Endothelial cell (in vitro differentiated cells): Measurements from ENCODE around the gene PCDH1. TPM values are rescaled to one million over a fixed set of nuclear protein-coding genes. Genes with fewer than 3 reads are reported as not detected.

ENCODE experiments used
- DNase-seq: peaks from one replicate; pipeline ENCODE4 v3.0.0; 2021; ENCODE audit warnings: low spot score
- H3K27ac Mint-ChIP-seq: one replicate; pipeline ENCODE4 v1.8.0; 2021; ENCODE audit warnings: mixed read lengths, inconsistent platforms; ENCODE audit not compliant: unreplicated experiment
- H3K27me3 Mint-ChIP-seq: one replicate; pipeline ENCODE4 v1.8.0; 2021; ENCODE audit warnings: mild to moderate bottlenecking, moderate library complexity, mixed read lengths, inconsistent platforms; ENCODE audit not compliant: unreplicated experiment
- H3K36me3 Mint-ChIP-seq: one replicate; pipeline ENCODE4 v1.8.0; 2021; ENCODE audit warnings: mild to moderate bottlenecking, low read depth, mixed read lengths, inconsistent platforms; ENCODE audit not compliant: unreplicated experiment
- H3K4me1 Mint-ChIP-seq: one replicate; pipeline ENCODE4 v1.8.0; 2021; ENCODE audit warnings: mild to moderate bottlenecking, mixed read lengths, inconsistent platforms; ENCODE audit not compliant: unreplicated experiment
- H3K4me3 Mint-ChIP-seq: one replicate; pipeline ENCODE4 v1.8.0; 2021; ENCODE audit warnings: mild to moderate bottlenecking, mixed read lengths, inconsistent platforms; ENCODE audit not compliant: unreplicated experiment
- H3K9me3 Mint-ChIP-seq: one replicate; pipeline ENCODE4 v1.8.0; 2021; ENCODE audit warnings: mixed read lengths, inconsistent platforms; ENCODE audit not compliant: unreplicated experiment
- total RNA-seq: library from RNA; stranded (reverse); fragmentation: NEBNext Ultra II Directional; extraction: Animal tissue kit (Norgen Biotek cat#: 25700); gene quantifications from one replicate; pipeline ENCODE4 v1.2.1, GENCODE V29; 2021; ENCODE audit not compliant: unreplicated experiment
- TF ChIP-seq, protein P1 (sequence below): fragments of 200-600 bp; sonication (generic); IDR thresholded peaks from one replicate; pipeline ENCODE4 v1.5.0; 2021; ENCODE audit warnings: antibody characterized with exemption; ENCODE audit not compliant: unreplicated experiment

PCDH1 gene
- total RNA-seq, 1 donor from 2014 or later: 140 TPM

- DNase-seq: no peak
- H3K9me3 Mint-ChIP-seq: no peaks in the 10 kb centered on the region
- H3K4me3 Mint-ChIP-seq: no peak overlapping the region
These were observed 41.3 kb upstream of the PCDH1 start for GRCh38 chr5:141919218-141920119.

GRCh38 chr5:141917760-141918159 lies 39.5 kb upstream of the PCDH1 start:
- H3K4me1 Mint-ChIP-seq: peaks cover 10% of the 10 kb centered on the region

More at GRCh38 chr5:141919218-141920119, 41.3 kb upstream of the PCDH1 start:
- Mint-ChIP-seq H3K27me3 (peaks cover 10% of the 10 kb centered on the region), H3K27ac (no peak overlapping the region), H3K36me3 (peaks cover 4% of the 10 kb centered on the region), H3K4me1 (peaks cover 12% of the 10 kb centered on the region)
- TF ChIP-seq, protein P1, sequence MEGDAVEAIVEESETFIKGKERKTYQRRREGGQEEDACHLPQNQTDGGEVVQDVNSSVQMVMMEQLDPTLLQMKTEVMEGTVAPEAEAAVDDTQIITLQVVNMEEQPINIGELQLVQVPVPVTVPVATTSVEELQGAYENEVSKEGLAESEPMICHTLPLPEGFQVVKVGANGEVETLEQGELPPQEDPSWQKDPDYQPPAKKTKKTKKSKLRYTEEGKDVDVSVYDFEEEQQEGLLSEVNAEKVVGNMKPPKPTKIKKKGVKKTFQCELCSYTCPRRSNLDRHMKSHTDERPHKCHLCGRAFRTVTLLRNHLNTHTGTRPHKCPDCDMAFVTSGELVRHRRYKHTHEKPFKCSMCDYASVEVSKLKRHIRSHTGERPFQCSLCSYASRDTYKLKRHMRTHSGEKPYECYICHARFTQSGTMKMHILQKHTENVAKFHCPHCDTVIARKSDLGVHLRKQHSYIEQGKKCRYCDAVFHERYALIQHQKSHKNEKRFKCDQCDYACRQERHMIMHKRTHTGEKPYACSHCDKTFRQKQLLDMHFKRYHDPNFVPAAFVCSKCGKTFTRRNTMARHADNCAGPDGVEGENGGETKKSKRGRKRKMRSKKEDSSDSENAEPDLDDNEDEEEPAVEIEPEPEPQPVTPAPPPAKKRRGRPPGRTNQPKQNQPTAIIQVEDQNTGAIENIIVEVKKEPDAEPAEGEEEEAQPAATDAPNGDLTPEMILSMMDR: no peak

DNA sequence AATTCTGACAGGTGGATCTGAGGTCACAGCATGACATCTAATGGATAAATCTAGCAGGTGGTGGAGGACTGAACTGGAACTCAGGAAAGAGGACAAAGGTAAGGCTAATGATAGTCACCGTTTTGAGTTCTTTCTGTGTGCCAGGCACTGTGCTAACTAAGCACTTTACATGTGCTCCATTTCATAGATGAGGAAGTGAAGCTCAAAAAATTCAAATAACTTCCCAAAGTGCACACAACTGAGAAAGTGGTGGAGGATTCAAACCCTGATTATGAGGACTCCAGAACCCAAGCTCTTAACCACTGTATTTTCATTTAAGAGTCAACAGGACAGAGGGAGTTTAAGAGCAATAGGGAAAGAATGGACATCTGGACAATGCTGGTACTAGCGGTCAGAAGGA lies 38.3 kb upstream of the PCDH1 start:
- no peak for DNase-seq
- peaks cover 3% of the 10 kb centered on the region for H3K27me3 Mint-ChIP-seq
- peaks cover 10% of the 10 kb centered on the region for H3K4me1 Mint-ChIP-seq
- no peak overlapping the region for H3K4me3 Mint-ChIP-seq
- H3K36me3 Mint-ChIP-seq: no peaks in the 10 kb centered on the region
- no peaks in the 10 kb centered on the region for H3K9me3 Mint-ChIP-seq
- peak overlapping the region; percentile 1 for H3K27ac Mint-ChIP-seq
- TF ChIP-seq, protein P1: no peak

More at GRCh38 chr5:141917760-141918159, 39.5 kb upstream of the PCDH1 start:
- Mint-ChIP-seq H3K9me3 (no peaks in the 10 kb centered on the region), H3K27me3 (peaks cover 4% of the 10 kb centered on the region), H3K4me3 (no peak overlapping the region), H3K36me3 (no peaks in the 10 kb centered on the region), H3K27ac (no peak overlapping the region)
- DNase-seq: no peak
- TF ChIP-seq, protein P1: no peak

DNA sequence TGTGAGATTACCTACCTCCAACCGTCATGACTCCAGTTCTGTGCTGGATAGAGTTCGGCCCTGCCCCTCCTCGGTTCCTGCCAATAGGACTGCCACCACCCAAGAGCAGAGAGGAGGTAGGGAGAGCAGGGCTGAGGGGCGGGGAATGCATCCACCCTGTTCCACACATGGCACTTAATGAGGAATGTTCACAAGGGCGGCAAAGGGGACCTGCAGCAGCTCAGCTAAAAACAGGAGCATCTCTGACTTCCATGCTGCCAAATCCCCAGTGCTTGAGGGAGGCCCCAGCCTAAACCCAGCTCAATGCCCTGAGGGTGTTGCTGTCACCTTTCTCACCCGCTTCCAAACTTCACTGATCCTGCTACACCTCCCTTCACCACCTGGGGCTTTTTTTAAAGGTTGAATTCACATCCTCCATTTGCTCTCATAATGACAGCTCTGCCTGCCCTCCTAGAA lies 37.7 kb upstream of the PCDH1 start:
- no peak overlapping the region for H3K4me3 Mint-ChIP-seq
- peaks cover 10% of the 10 kb centered on the region for H3K4me1 Mint-ChIP-seq
- TF ChIP-seq, protein P1: peak; percentile 19
- no peaks in the 10 kb centered on the region for H3K9me3 Mint-ChIP-seq
- peaks cover 3% of the 10 kb centered on the region for H3K27me3 Mint-ChIP-seq
- DNase-seq: no peak
- no peaks in the 10 kb centered on the region for H3K36me3 Mint-ChIP-seq
- H3K27ac Mint-ChIP-seq: no peak overlapping the region

- peaks cover 15% of the 10 kb centered on the region for H3K4me1 Mint-ChIP-seq
- TF ChIP-seq, protein P1: no peak
- H3K27ac Mint-ChIP-seq: no peak overlapping the region
- no peaks in the 10 kb centered on the region for H3K36me3 Mint-ChIP-seq
- peak overlapping the region; percentile 2 for H3K4me3 Mint-ChIP-seq
- no peak for DNase-seq
- no peaks in the 10 kb centered on the region for H3K9me3 Mint-ChIP-seq
- peaks cover 9% of the 10 kb centered on the region for H3K27me3 Mint-ChIP-seq
These were observed 36.6 kb upstream of the PCDH1 start for GRCh38 chr5:141914797-141915196.
